GM23338 (cell line): ENCODE measurements around the gene SLC35G2. TPM values are rescaled to one million over a fixed set of nuclear protein-coding genes. Genes with fewer than 3 reads are reported as not detected.

Source experiments
- ATAC-seq: fragments of 200-7000 bp; cut with Tn5 transposase; 3 replicates; pipeline ENCODE4 v1.9.1; 2020
- DNase-seq: peaks from one replicate; pipeline ENCODE4 v3.0.0-alpha.2; 2015; ENCODE audit warnings: low spot score
- H2AFZ ChIP-seq: fragments of 200-600 bp; sonication (generic); 2 replicates; pipeline ENCODE4 v1.8.0; 2016; ENCODE audit warnings: antibody characterized with exemption, mild to moderate bottlenecking, moderate library complexity
- H3F3A ChIP-seq: fragments of 200-600 bp; sonication (generic); replicated peaks from 2 replicates; pipeline ENCODE4 v1.8.0; 2017; ENCODE audit warnings: antibody characterized with exemption, mixed run types, low read depth
- H3K27ac ChIP-seq: fragments of 200-600 bp; sonication (generic); 2 replicates; pipeline ENCODE4 v1.6.1; 2016; ENCODE audit warnings: low read depth
- H3K27me3 ChIP-seq: fragments of 200-600 bp; sonication (generic); 2 replicates; pipeline ENCODE4 v1.8.0; 2016; ENCODE audit warnings: mild to moderate bottlenecking, mixed run types, moderate library complexity; ENCODE audit not compliant: insufficient read depth
- H3K36me3 ChIP-seq: fragments of 200-600 bp; sonication (generic); 2 replicates; pipeline ENCODE4 v1.8.0; 2016; ENCODE audit warnings: mild to moderate bottlenecking; ENCODE audit not compliant: insufficient read depth
- H3K4me1 ChIP-seq: fragments of 200-600 bp; sonication (generic); 2 replicates; pipeline ENCODE4 v1.8.0; 2016; ENCODE audit warnings: mild to moderate bottlenecking, moderate library complexity; ENCODE audit not compliant: insufficient read depth
- H3K4me2 ChIP-seq: fragments of 200-600 bp; sonication (generic); 2 replicates; pipeline ENCODE4 v1.7.1; 2017; ENCODE audit warnings: mixed run types
- H3K4me3 ChIP-seq: fragments of 200-600 bp; sonication (generic); 2 replicates; pipeline ENCODE4 v1.6.1; 2016; ENCODE audit warnings: mixed run types
- H3K79me2 ChIP-seq: fragments of 200-600 bp; sonication (generic); replicated peaks from 2 replicates; pipeline ENCODE4 v1.8.0; 2017; ENCODE audit warnings: mild to moderate bottlenecking; ENCODE audit not compliant: insufficient read depth
- H3K9me2 ChIP-seq: fragments of 200-600 bp; sonication (generic); 2 replicates; pipeline ENCODE4 v1.8.0; 2017; ENCODE audit not compliant: insufficient read depth
- H4K20me1 ChIP-seq: fragments of 200-600 bp; sonication (generic); replicated peaks from 2 replicates; pipeline ENCODE4 v1.8.0; 2017; ENCODE audit warnings: mild to moderate bottlenecking; ENCODE audit not compliant: insufficient read depth
- H3K27ac Mint-ChIP-seq: 2 replicates; pipeline ENCODE4 v1.8.0; 2020; ENCODE audit warnings: inconsistent platforms, mild to moderate bottlenecking, moderate library complexity, mixed read lengths
- H3K27me3 Mint-ChIP-seq: 3 replicates; pipeline ENCODE4 v1.8.0; 2022; ENCODE audit warnings: low read depth, mild to moderate bottlenecking, moderate library complexity, mixed read lengths, inconsistent platforms; ENCODE audit not compliant: insufficient read depth, poor library complexity
- H3K36me3 Mint-ChIP-seq: 3 replicates; pipeline ENCODE4 v1.8.0; 2021; ENCODE audit warnings: low read depth, mild to moderate bottlenecking, inconsistent platforms, moderate library complexity, mixed read lengths
- H3K4me1 Mint-ChIP-seq: 3 replicates; pipeline ENCODE4 v1.8.0; 2020; ENCODE audit warnings: mild to moderate bottlenecking, inconsistent platforms, mixed read lengths
- H3K4me3 Mint-ChIP-seq: 3 replicates; pipeline ENCODE4 v1.8.0; 2021; ENCODE audit warnings: moderate library complexity, mild to moderate bottlenecking, inconsistent platforms, mixed read lengths
- H3K9me3 Mint-ChIP-seq: 3 replicates; pipeline ENCODE4 v1.8.0; 2020; ENCODE audit warnings: moderate library complexity, mild to moderate bottlenecking, inconsistent platforms, mixed read lengths
- CREB1 ChIP-seq: fragments of 250-450 bp; sonication (Bioruptor Pico); IDR thresholded peaks from 2 replicates; pipeline ENCODE4 v1.5.0; 2020; ENCODE audit warnings: low read depth, mild to moderate bottlenecking, moderate library complexity
- EZH2 ChIP-seq: fragments of 200-600 bp; sonication (generic); IDR thresholded peaks from one replicate; pipeline ENCODE4 v1.8.0; 2017; ENCODE audit warnings: antibody characterized with exemption, mild to moderate bottlenecking, low read depth; ENCODE audit not compliant: unreplicated experiment
- EZH2phosphoT487 ChIP-seq: fragments of 200-600 bp; sonication (generic); IDR thresholded peaks from one replicate; pipeline ENCODE4 v1.8.1; 2018; ENCODE audit warnings: antibody characterized with exemption; ENCODE audit not compliant: unreplicated experiment
- JUNB ChIP-seq: IDR thresholded peaks from one replicate; pipeline ENCODE4 v1.6.1; 2016; ENCODE audit warnings: antibody characterized with exemption; ENCODE audit not compliant: unreplicated experiment
- NANOG ChIP-seq: IDR thresholded peaks from 2 replicates; pipeline ENCODE4 v1.6.1; 2016; ENCODE audit warnings: antibody characterized with exemption, borderline replicate concordance
- POLR2AphosphoS5 ChIP-seq: IDR thresholded peaks from 2 replicates; pipeline ENCODE4 v1.6.1; 2016; ENCODE audit warnings: antibody characterized with exemption, low read depth
- STAT1 ChIP-seq: IDR thresholded peaks from one replicate; pipeline ENCODE4 v1.6.1; 2016; ENCODE audit warnings: antibody characterized with exemption; ENCODE audit not compliant: unreplicated experiment
- ZNF114 ChIP-seq: fragments of 250-450 bp; sonication (Bioruptor Pico); IDR thresholded peaks from 2 replicates; pipeline ENCODE4 v1.5.0; 2020; ENCODE audit warnings: mild to moderate bottlenecking, moderate library complexity
- ZNF331 ChIP-seq: fragments of 250-450 bp; sonication (Bioruptor Pico); IDR thresholded peaks from 2 replicates; pipeline ENCODE4 v1.5.0; 2020; ENCODE audit warnings: low read depth, mild to moderate bottlenecking, moderate library complexity
- polyA plus RNA-seq: library from polyadenylated mRNA; unstranded; fragments of >200 nt; fragmentation: Nextera tagmentation; extraction: Ambion mirVana; gene quantifications from 2 replicates; pipeline ENCODE4 v1.2.1, GENCODE V29; 2016
- total RNA-seq: library from RNA; depleted of rRNA; stranded (reverse); fragments of >200 nt; shearing (Covaris generic); gene quantifications from 2 replicates; pipeline ENCODE4 v1.2.3, GENCODE V29; 2014
- TF ChIP-seq, protein P1 (sequence below), 2 experiments: fragments of 200-600 bp in 1 of 2; sonication (generic) in 1 of 2; conservative IDR thresholded peaks; 2 replicates each; pipeline versions ENCODE4 v1.5.1 to v1.6.1; 2016 to 2017; ENCODE audit warnings: antibody characterized with exemption in 2 of 2, low read depth in 2 of 2, mild to moderate bottlenecking in 2 of 2, moderate library complexity in 1 of 2
- TF ChIP-seq, protein P2 (sequence below): IDR thresholded peaks from one replicate; pipeline ENCODE4 v1.6.1; 2018; ENCODE audit warnings: antibody characterized with exemption; ENCODE audit not compliant: unreplicated experiment
- TF ChIP-seq, protein P3 (sequence below): IDR thresholded peaks from 2 replicates; pipeline ENCODE4 v1.6.1; 2016; ENCODE audit warnings: antibody characterized with exemption

SLC35G2 gene
- total and polyA plus RNA-seq, 2 experiments from 2014 or later: 6.8 to 8.8 TPM

DNA sequence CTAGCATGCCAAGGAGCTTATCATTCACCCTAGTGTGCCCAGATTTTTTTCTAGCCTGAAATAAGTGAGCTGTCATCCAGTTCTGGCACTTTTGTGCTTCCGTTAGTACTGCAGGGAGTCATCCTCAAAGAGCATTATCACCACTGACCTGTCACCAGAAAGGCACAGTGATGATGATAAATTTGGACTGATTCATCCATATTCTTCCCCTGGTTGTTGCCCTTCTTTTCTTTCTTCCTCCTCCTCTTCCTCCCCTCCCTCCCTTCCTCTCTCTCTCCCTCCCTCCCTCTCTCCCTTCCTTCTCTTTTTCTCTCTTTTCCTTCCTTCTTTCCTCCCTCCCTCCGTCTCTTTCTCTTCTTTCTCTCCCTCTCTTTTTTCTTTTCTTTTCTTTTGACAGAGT, 21.3 kb downstream of the SLC35G2 start:
- H3K79me2 ChIP-seq: peaks cover 23% of the 10 kb centered on the region
- no peaks in the 10 kb centered on the region for H3F3A ChIP-seq
- H4K20me1 ChIP-seq: 0 out of 2 replicates have a peak, but pooled peaks cover 3% of the 10 kb centered on the region
- H3K4me1 ChIP-seq: peaks cover 17% of the 10 kb centered on the region; the same call in 1 of the 2 replicates
- H3K4me2 ChIP-seq: no peak overlapping the region
- H3K9me3 Mint-ChIP-seq: no peaks in the 10 kb centered on the region
- H3K27ac ChIP-seq: no peak overlapping the region
- H2AFZ ChIP-seq: no peak overlapping the region
- H3K4me3 ChIP-seq: no peak overlapping the region
- H3K36me3 Mint-ChIP-seq: peaks cover 21% of the 10 kb centered on the region
- ATAC-seq (no peak), DNase-seq (no peak)
- H3K36me3 ChIP-seq: no peaks in the 10 kb centered on the region; the same call in 1 of the 2 replicates
- TF ChIP-seq NANOG: no peak
- TF ChIP-seq STAT1: no peak
- TF ChIP-seq ZNF331 (CRISPR knock-in tag): no peak
- TF ChIP-seq, protein P1, sequence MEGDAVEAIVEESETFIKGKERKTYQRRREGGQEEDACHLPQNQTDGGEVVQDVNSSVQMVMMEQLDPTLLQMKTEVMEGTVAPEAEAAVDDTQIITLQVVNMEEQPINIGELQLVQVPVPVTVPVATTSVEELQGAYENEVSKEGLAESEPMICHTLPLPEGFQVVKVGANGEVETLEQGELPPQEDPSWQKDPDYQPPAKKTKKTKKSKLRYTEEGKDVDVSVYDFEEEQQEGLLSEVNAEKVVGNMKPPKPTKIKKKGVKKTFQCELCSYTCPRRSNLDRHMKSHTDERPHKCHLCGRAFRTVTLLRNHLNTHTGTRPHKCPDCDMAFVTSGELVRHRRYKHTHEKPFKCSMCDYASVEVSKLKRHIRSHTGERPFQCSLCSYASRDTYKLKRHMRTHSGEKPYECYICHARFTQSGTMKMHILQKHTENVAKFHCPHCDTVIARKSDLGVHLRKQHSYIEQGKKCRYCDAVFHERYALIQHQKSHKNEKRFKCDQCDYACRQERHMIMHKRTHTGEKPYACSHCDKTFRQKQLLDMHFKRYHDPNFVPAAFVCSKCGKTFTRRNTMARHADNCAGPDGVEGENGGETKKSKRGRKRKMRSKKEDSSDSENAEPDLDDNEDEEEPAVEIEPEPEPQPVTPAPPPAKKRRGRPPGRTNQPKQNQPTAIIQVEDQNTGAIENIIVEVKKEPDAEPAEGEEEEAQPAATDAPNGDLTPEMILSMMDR (conservative IDR thresholded peaks at IDR 0.05; ENCODE audit: low read depth in 2 of 2): no peak
- TF ChIP-seq EZH2: no peak
- H3K9me2 ChIP-seq: no peaks in the 10 kb centered on the region
- H3K4me1 Mint-ChIP-seq: peaks cover 40% of the 10 kb centered on the region
- H3K27me3 ChIP-seq: no peaks in the 10 kb centered on the region
- peaks cover 11% of the 10 kb centered on the region for H3K27me3 Mint-ChIP-seq
- no peak overlapping the region for H3K27ac Mint-ChIP-seq
- no peak overlapping the region for H3K4me3 Mint-ChIP-seq

DNA sequence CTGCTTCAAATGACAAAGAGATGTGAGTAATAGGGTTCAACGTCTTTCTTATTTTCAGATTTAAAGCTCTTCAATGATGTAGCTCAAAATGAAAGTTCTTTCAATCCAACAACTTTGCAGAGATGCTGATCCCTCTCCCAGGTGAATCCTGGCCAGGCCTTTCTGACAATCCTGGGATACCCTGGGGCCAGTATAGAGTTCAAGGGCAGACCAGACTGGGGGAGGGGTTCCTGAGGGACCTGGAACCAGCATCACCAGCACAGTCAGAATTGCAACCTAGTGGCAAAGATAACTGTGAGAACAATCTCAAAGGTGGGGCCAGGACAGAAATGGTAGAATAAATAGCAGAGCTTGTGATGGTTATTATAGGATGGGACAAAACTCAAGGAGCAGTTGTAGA, 23.4 kb downstream of the SLC35G2 start:
- no peak overlapping the region for H3K4me3 Mint-ChIP-seq
- Histone ChIP-seq H3F3A (no peaks in the 10 kb centered on the region), H3K27ac (no peak overlapping the region), H3K27me3 (no peaks in the 10 kb centered on the region), H3K4me2 (no peak overlapping the region), H2AFZ (no peak overlapping the region), H3K4me1 (peaks cover 17% of the 10 kb centered on the region; the same call in 1 of the 2 replicates), H4K20me1 (peaks cover 2% of the 10 kb centered on the region; the same call in 1 of the 2 replicates), H3K9me2 (no peaks in the 10 kb centered on the region), H3K79me2 (peaks cover 26% of the 10 kb centered on the region), H3K36me3 (no peaks in the 10 kb centered on the region; the same call in 1 of the 2 replicates), H3K4me3 (no peak overlapping the region)
- DNase-seq: peak; percentile 25
- H3K27me3 Mint-ChIP-seq: peaks cover 8% of the 10 kb centered on the region
- peaks cover 29% of the 10 kb centered on the region for H3K4me1 Mint-ChIP-seq
- H3K9me3 Mint-ChIP-seq: no peaks in the 10 kb centered on the region
- ATAC-seq: peak; percentile 56
- peak overlapping the region; percentile 12; the same call in 1 of the 2 replicates for H3K27ac Mint-ChIP-seq
- peaks cover 34% of the 10 kb centered on the region for H3K36me3 Mint-ChIP-seq
- TF ChIP-seq EZH2 (no peak), JUNB (no peak), ZNF331 (CRISPR knock-in tag) (no peak), ZNF114 (CRISPR knock-in tag) (no peak), STAT1 (no peak), EZH2phosphoT487 (no peak), NANOG (no peak), POLR2AphosphoS5 (no peak), CREB1 (CRISPR knock-in tag) (no peak)
- TF ChIP-seq, protein P2, sequence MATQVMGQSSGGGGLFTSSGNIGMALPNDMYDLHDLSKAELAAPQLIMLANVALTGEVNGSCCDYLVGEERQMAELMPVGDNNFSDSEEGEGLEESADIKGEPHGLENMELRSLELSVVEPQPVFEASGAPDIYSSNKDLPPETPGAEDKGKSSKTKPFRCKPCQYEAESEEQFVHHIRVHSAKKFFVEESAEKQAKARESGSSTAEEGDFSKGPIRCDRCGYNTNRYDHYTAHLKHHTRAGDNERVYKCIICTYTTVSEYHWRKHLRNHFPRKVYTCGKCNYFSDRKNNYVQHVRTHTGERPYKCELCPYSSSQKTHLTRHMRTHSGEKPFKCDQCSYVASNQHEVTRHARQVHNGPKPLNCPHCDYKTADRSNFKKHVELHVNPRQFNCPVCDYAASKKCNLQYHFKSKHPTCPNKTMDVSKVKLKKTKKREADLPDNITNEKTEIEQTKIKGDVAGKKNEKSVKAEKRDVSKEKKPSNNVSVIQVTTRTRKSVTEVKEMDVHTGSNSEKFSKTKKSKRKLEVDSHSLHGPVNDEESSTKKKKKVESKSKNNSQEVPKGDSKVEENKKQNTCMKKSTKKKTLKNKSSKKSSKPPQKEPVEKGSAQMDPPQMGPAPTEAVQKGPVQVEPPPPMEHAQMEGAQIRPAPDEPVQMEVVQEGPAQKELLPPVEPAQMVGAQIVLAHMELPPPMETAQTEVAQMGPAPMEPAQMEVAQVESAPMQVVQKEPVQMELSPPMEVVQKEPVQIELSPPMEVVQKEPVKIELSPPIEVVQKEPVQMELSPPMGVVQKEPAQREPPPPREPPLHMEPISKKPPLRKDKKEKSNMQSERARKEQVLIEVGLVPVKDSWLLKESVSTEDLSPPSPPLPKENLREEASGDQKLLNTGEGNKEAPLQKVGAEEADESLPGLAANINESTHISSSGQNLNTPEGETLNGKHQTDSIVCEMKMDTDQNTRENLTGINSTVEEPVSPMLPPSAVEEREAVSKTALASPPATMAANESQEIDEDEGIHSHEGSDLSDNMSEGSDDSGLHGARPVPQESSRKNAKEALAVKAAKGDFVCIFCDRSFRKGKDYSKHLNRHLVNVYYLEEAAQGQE: no peak
- TF ChIP-seq, protein P3, sequence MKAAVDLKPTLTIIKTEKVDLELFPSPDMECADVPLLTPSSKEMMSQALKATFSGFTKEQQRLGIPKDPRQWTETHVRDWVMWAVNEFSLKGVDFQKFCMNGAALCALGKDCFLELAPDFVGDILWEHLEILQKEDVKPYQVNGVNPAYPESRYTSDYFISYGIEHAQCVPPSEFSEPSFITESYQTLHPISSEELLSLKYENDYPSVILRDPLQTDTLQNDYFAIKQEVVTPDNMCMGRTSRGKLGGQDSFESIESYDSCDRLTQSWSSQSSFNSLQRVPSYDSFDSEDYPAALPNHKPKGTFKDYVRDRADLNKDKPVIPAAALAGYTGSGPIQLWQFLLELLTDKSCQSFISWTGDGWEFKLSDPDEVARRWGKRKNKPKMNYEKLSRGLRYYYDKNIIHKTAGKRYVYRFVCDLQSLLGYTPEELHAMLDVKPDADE: no peak
- TF ChIP-seq, protein P1 (conservative IDR thresholded peaks at IDR 0.05; ENCODE audit: low read depth in 2 of 2): no peak
